ENCODE results near the gene INS.

Gene INS

GRCh38 chr11:2160736-2161259, at the start of gene INS:
Gene INS, minus strand, starts transcription at chr11:2161209. Its CDS starts 238 bp downstream, at chr11:2160971.
- no peak for DNase-seq

- no peak for DNase-seq
Measured at GRCh38 chr11:2210366-2211112, 49.5 kb upstream of the INS start.

- no peak for DNase-seq
Measured at GRCh38 chr11:2209900-2210321, 48.9 kb upstream of the INS start.

GRCh38 chr11:2209370-2209801, 48.4 kb upstream of the INS start:
- DNase-seq: no peak

- DNase-seq: no peak
Measured at GRCh38 chr11:2208691-2209369, 47.8 kb upstream of the INS start.

GRCh38 chr11:2207773-2208621, 47.0 kb upstream of the INS start:
- no peak for DNase-seq

GRCh38 chr11:2207212-2207611, 46.2 kb upstream of the INS start:
- DNase-seq: no peak

- DNase-seq: no peak
Measured at GRCh38 chr11:2205981-2206690, 45.1 kb upstream of the INS start.

GRCh38 chr11:2205214-2205720, 44.3 kb upstream of the INS start:
- no peak for DNase-seq

- DNase-seq: no peak
Measured at GRCh38 chr11:2204361-2205213, 43.6 kb upstream of the INS start.

GRCh38 chr11:2203440-2204259, 42.6 kb upstream of the INS start:
- no peak for DNase-seq

GRCh38 chr11:2202900-2203439, 42.0 kb upstream of the INS start:
- no peak for DNase-seq

- no peak for DNase-seq
Measured at GRCh38 chr11:2202071-2202899, 41.3 kb upstream of the INS start.

GRCh38 chr11:2201542-2201941, 40.5 kb upstream of the INS start:
- DNase-seq: no peak

GRCh38 chr11:2200957-2201519, 40.0 kb upstream of the INS start:
- no peak for DNase-seq

- DNase-seq: no peak
Measured at GRCh38 chr11:2200536-2200935, 39.5 kb upstream of the INS start.

GRCh38 chr11:2199466-2200341, 38.7 kb upstream of the INS start:
- no peak for DNase-seq
